GM12801 (cell line): ENCODE data around the gene MEF2D.

Experiments used
- TF ChIP-seq, protein P1 (sequence below): IDR thresholded peaks from one replicate; pipeline ENCODE4 v1.5.1; 2011; ENCODE audit warnings: control low read depth; ENCODE audit not compliant: insufficient read length; ENCODE audit errors: extremely low read depth

MEF2D gene

GRCh38 chr1:156532374-156532773, 31.8 kb upstream of the MEF2D start:
- TF ChIP-seq, protein P1, sequence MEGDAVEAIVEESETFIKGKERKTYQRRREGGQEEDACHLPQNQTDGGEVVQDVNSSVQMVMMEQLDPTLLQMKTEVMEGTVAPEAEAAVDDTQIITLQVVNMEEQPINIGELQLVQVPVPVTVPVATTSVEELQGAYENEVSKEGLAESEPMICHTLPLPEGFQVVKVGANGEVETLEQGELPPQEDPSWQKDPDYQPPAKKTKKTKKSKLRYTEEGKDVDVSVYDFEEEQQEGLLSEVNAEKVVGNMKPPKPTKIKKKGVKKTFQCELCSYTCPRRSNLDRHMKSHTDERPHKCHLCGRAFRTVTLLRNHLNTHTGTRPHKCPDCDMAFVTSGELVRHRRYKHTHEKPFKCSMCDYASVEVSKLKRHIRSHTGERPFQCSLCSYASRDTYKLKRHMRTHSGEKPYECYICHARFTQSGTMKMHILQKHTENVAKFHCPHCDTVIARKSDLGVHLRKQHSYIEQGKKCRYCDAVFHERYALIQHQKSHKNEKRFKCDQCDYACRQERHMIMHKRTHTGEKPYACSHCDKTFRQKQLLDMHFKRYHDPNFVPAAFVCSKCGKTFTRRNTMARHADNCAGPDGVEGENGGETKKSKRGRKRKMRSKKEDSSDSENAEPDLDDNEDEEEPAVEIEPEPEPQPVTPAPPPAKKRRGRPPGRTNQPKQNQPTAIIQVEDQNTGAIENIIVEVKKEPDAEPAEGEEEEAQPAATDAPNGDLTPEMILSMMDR: no peak

DNA sequence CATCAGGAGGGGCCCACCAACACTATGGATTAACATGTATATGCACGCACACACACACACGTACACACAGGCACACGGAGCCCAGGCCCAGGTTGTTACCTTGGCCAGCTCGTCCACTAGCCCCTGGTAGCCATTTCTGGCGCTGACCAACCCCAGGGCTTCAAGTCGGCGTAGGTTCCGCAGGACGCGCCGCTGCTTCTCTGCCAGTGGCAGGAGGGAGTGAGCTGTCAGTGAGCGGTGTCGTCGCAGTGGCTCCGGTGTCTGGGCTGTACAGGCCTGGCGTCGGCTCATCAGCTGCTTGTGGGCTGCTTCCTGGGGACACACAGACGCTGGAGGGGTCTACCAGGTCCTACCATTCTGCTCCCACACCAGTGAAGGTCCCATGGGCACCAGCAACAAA, 29.4 kb upstream of the MEF2D start:
- TF ChIP-seq, protein P1: no peak

DNA sequence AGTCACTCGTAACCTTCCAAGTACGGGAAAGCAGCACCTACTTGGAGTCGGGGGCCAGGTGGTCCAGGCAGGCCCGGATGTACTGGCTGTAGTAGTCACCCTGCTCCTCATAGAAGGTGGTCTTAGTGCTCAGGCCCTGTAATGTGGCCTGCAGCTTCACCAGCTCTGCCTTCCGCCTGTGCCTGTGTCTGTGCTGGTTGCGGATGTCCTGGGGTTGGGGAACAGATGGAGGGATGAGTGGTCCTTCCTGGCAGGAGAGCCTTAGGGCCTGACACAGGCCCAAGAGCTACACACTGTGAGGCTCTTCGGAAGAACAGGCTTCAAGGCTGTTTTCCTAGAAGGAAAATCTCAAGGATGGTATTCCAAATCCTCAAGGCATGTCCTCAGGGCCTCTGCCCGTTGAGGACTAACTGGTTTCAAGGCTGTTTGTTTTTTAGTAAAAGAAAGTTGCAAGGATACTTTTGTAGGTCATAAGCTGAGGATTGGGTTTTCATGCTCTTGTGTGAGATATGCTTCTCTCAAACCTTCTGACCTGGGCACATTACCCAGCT, 28.4 kb upstream of the MEF2D start:
- TF ChIP-seq, protein P1: no peak

- TF ChIP-seq, protein P1: no peak
These were observed 27.7 kb upstream of the MEF2D start for GRCh38 chr1:156528231-156528630.

DNA sequence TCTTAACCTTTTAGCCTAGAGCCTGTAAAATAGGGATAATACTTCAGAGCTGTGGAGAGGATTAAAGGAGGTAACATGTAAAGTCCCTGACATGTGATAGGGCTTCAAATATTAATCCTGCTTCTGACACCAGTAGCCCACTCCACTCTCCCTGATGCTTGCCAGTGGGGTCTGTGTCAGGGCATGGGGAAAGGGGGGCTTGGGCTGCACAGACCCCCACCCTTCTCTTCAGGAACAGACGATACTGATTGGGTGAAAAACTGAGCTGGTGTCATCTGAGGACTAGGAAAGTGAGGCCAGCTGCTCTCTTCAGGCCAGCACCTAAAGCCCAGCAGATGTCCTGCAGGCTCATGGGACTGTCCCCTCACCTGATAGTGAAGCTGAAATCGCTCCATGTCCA, 27.0 kb upstream of the MEF2D start:
- TF ChIP-seq, protein P1: no peak

GRCh38 chr1:156525856-156526489, 25.4 kb upstream of the MEF2D start:
- TF ChIP-seq, protein P1: no peak

- TF ChIP-seq, protein P1: no peak
These were observed 24.5 kb upstream of the MEF2D start for GRCh38 chr1:156525071-156525501.
